Right hindlimb (tissue), 1 donor: ENCODE measurements around the gene MIOX.
"Not testable (repeated sequence)": the region's sequence is repeated elsewhere in the genome, so short reads cannot be mapped to it uniquely, and the experiment has no call there.

Experiments used
- DNase-seq: peaks from one replicate; pipeline ENCODE4 v3.0.0-alpha.2; 2018

The MIOX gene

DNA sequence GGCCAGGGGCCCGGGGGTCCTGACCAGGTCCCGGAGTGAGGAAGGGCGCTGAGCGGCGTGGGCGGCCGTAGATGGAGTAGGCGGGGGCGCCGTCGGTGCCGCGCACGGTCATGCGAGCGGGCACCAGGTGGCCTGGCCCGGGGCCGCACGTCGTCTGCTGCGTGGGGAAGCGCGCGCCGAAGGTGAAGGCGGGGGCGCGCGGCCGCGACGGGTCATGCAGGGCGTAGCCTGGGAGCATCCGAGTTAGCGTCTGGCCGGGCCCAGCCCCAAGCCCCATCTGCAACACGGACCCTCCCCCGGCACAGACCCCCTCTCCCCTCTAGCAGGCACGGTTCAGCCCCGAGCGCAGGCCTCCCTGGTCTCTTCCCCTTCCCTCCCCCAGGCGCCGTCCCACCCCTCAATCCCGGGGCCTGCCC lies 44.9 kb downstream of the MIOX start:
- no peak for DNase-seq

- DNase-seq: peak; percentile 84
Measured at GRCh38 chr22:50531962-50532674, 45.5 kb downstream of the MIOX start.

GRCh38 chr22:50532824-50533796 lies 46.5 kb downstream of the MIOX start:
- DNase-seq: no peak

DNA sequence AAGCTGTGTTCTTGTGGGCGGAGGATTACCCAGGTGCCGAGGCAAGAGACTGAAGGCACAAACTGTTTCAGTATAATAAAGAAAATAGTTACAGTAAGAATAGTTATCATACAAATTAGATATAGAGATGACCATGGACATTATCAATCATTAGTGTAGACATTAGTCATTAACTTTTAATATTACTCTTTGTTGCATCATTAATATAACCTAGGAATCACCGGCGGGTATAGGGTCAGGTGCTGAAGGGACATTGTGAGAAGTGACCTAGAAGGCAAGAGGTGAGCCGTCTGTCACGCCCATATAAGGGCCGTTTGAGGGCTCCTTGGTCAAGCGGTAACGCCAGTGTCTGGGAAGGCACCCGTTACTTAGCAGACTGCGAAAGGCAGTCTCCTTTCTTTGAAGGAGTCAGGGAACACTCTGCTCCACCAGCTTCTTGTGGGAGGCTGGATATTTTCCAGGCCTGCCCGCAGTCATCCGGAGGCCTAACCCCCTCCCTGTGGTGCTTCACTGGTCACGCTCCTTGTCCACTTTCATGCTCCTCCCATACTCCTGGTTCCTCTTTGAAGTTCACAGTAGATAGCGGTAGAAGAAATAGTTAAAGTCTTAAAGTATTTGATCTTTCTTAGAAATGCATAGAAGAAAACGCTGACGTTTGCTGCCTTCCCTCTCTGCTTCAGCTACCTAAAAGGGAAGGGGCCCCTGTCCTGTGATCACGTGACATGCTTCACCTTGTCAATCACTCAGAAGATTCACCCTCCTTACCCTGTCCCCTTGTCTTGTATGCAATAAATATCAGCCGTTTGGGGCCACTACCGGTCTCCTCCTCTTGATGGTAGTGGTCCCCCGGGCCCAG lies 47.4 kb downstream of the MIOX start:
- DNase-seq: not testable (repeated sequence)

DNA sequence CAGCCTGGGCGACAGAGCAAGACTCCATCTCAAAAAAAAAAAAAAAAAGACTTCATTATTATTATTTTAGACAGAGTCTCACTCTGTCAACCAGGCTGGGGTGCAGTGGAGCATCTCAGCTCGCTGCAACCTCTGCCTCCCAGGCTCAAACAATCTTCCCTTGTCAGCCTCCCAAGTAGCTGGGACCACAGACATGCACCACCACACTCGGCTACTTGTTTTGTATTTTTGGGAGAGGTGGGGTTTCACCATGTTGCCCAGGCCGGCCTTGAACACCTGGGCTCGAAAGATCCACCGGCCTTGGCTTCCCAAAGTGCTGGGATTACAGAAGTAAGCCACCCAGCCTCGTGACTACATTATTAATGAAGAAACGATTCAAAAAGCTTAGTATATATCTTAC lies 48.5 kb downstream of the MIOX start:
- no peak for DNase-seq

DNA sequence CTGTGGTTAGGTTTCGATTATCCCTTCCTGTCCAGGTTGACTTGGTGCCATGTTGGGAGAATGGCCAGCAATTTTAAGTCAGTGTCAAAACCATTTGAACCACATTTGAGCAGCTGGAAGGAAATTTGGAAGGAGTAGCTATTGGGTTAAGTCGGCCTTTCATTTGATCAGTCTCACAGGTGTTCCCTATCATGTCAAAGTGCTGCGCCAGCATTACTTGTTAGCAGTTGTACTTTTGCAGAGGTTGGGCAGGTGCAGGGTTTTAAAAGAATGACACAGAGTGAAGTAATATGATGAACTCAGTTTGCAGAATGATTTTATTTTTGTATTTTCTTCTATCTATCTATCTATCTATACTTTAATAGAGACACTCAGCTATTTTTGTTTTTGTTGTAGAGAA lies 49.6 kb downstream of the MIOX start:
- no peak for DNase-seq

DNA sequence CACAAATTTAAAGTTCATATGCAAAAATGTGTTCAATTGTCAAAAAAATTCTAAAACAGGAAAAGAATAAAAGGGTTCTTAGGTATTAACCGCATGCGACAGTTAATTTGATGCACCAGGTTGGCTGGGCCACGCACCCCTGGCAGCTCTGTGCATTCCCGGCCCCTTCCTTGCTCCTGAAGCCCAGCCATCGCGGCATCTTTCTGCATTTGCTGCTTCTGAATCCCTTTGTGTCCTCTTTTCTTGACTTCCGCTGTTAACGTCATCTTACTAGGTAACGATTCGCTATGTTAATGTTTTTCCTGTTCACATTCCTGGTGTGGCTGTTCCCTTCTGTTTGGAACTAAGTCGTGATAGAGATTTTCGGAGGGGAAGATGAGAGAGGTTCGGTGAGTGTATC lies 51.1 kb downstream of the MIOX start:
- DNase-seq: no peak
